Muscle of leg (tissue), 11 donors: Measurements from ENCODE around the gene LEP. TPM values are rescaled to one million over a fixed set of nuclear protein-coding genes. Genes with fewer than 3 reads are reported as not detected.

Experiments used
- DNase-seq: peaks from one replicate; pipeline ENCODE4 v3.0.0; 2013
- H3K27ac ChIP-seq: one replicate; pipeline ENCODE4 v1.5.1; 2013; ENCODE audit warnings: mild to moderate bottlenecking, low read length, control low read depth
- H3K27me3 ChIP-seq: one replicate; pipeline ENCODE4 v1.6.1; 2013; ENCODE audit warnings: low read length; ENCODE audit not compliant: control insufficient read depth, insufficient read depth
- H3K36me3 ChIP-seq: one replicate; pipeline ENCODE4 v1.6.1; 2013; ENCODE audit warnings: low read length; ENCODE audit not compliant: control insufficient read depth, insufficient read depth
- H3K4me1 ChIP-seq: one replicate; pipeline ENCODE4 v1.6.1; 2013; ENCODE audit warnings: low read length; ENCODE audit not compliant: control insufficient read depth, insufficient read depth
- H3K4me3 ChIP-seq: one replicate; pipeline ENCODE4 v1.5.1; 2013; ENCODE audit warnings: low read length, control low read depth
- H3K9me3 ChIP-seq: replicated peaks from 2 replicates; pipeline ENCODE4 v1.6.1; 2013; ENCODE audit warnings: low read depth, low read length; ENCODE audit not compliant: control insufficient read depth
- WGBS: methylation state at CpG from one replicate; pipeline ENCODE4 v1.1.5; 2013; ENCODE audit warnings: missing lambda C conversion rate; ENCODE audit not compliant: insufficient coverage; 5-methylcytosine and 5-hydroxymethylcytosine counted together
- polyA plus RNA-seq, 8 donors: library from polyadenylated mRNA; unstranded; fragments of 120-200 nt; gene quantifications; one replicate each; pipeline versions ENCODE4 v1.2.1 to v1.2.3, GENCODE V29; 2013; ENCODE audit warnings: inconsistent platforms in 1 of 8, low replicate concordance in 1 of 8; ENCODE audit not compliant: insufficient read length in 8 of 8, insufficient read depth in 1 of 8
- total RNA-seq: library from RNA; stranded (reverse); fragments of 120-200 nt; gene quantifications from one replicate; pipeline ENCODE4 v1.2.4, GENCODE V29; 2013

The LEP gene
- total and polyA plus RNA-seq, 9 donors, result 0.04 to 0.21 (median 0.06) TPM; not detected in 2

GRCh38 chr7:128203047-128203491 lies 38.0 kb upstream of the LEP start:
- Histone ChIP-seq H3K36me3 (no peaks in the 10 kb centered on the region), H3K27ac (no peak overlapping the region), H3K27me3 (peaks cover 68% of the 10 kb centered on the region), H3K4me1 (peaks cover 16% of the 10 kb centered on the region), H3K9me3 (no peaks in the 10 kb centered on the region), H3K4me3 (no peak overlapping the region)
- DNase-seq, result no peak
- 68% methylated on average over 8 of the region's 12 CpGs for WGBS

GRCh38 chr7:128203710-128204214 lies 37.3 kb upstream of the LEP start:
- no peaks in the 10 kb centered on the region for H3K36me3 ChIP-seq
- H3K4me3 ChIP-seq, result no peak overlapping the region
- H3K9me3 ChIP-seq, result no peaks in the 10 kb centered on the region
- peak; percentile 26 for DNase-seq
- peaks cover 68% of the 10 kb centered on the region for H3K27me3 ChIP-seq
- WGBS, result 26% methylated on average over 4 of the region's 8 CpGs
- H3K4me1 ChIP-seq, result peaks cover 16% of the 10 kb centered on the region
- no peak overlapping the region for H3K27ac ChIP-seq

- peaks cover 68% of the 10 kb centered on the region for H3K27me3 ChIP-seq
- no peak for DNase-seq
Measured at GRCh38 chr7:128204455-128204854, 36.6 kb upstream of the LEP start.

GRCh38 chr7:128205068-128205467 lies 36.0 kb upstream of the LEP start:
- WGBS, result 84% methylated on average over 4 of the region's 4 CpGs
- Histone ChIP-seq H3K4me3 (no peak overlapping the region), H3K36me3 (no peaks in the 10 kb centered on the region), H3K27me3 (peaks cover 73% of the 10 kb centered on the region), H3K4me1 (peaks cover 21% of the 10 kb centered on the region), H3K9me3 (no peaks in the 10 kb centered on the region), H3K27ac (no peak overlapping the region)
- DNase-seq, result no peak

More at GRCh38 chr7:128204455-128204854, 36.6 kb upstream of the LEP start:
- no peaks in the 10 kb centered on the region for H3K9me3 ChIP-seq
- H3K4me1 ChIP-seq, result peaks cover 16% of the 10 kb centered on the region
- WGBS, result 70% methylated on average over 2 of the region's 5 CpGs
- no peak overlapping the region for H3K27ac ChIP-seq
- no peaks in the 10 kb centered on the region for H3K36me3 ChIP-seq
- no peak overlapping the region for H3K4me3 ChIP-seq

- H3K4me1 ChIP-seq, result peaks cover 20% of the 10 kb centered on the region
- H3K9me3 ChIP-seq, result no peaks in the 10 kb centered on the region
- 70% methylated on average over 16 of the region's 16 CpGs for WGBS
- no peaks in the 10 kb centered on the region for H3K36me3 ChIP-seq
- H3K27ac ChIP-seq, result no peak overlapping the region
- H3K4me3 ChIP-seq, result no peak overlapping the region
- H3K27me3 ChIP-seq, result peaks cover 74% of the 10 kb centered on the region
- DNase-seq, result no peak
Measured at GRCh38 chr7:128206017-128206746, 34.9 kb upstream of the LEP start.

- Histone ChIP-seq H3K36me3 (no peaks in the 10 kb centered on the region), H3K27me3 (peaks cover 72% of the 10 kb centered on the region), H3K4me1 (peaks cover 16% of the 10 kb centered on the region), H3K27ac (no peak overlapping the region), H3K9me3 (no peaks in the 10 kb centered on the region), H3K4me3 (no peak overlapping the region)
- 59% methylated on average over 7 of the region's 9 CpGs for WGBS
- no peak for DNase-seq
Measured at GRCh38 chr7:128206747-128207500, 34.2 kb upstream of the LEP start.

GRCh38 chr7:128207609-128208008 lies 33.5 kb upstream of the LEP start:
- 53% methylated on average over 3 of the region's 4 CpGs for WGBS
- H3K27me3 ChIP-seq, result peaks cover 67% of the 10 kb centered on the region
- no peak for DNase-seq

GRCh38 chr7:128209229-128210035 lies 31.6 kb upstream of the LEP start:
- peaks cover 50% of the 10 kb centered on the region for H3K27me3 ChIP-seq
- H3K4me1 ChIP-seq, result peaks cover 8% of the 10 kb centered on the region
- 37% methylated on average over 27 of the region's 28 CpGs for WGBS

More at GRCh38 chr7:128207609-128208008, 33.5 kb upstream of the LEP start:
- no peaks in the 10 kb centered on the region for H3K36me3 ChIP-seq
- H3K27ac ChIP-seq, result no peak overlapping the region
- peaks cover 13% of the 10 kb centered on the region for H3K4me1 ChIP-seq
- H3K4me3 ChIP-seq, result no peak overlapping the region
- no peaks in the 10 kb centered on the region for H3K9me3 ChIP-seq

GRCh38 chr7:128210036-128210347 lies 31.1 kb upstream of the LEP start:
- WGBS, result no CpG with 5 or more reads among the region's 3 CpGs
- peaks cover 49% of the 10 kb centered on the region for H3K27me3 ChIP-seq
- no peak overlapping the region for H3K27ac ChIP-seq

More at GRCh38 chr7:128209229-128210035, 31.6 kb upstream of the LEP start:
- DNase-seq, result peak; percentile 83
- H3K27ac ChIP-seq, result no peak overlapping the region
- H3K4me3 ChIP-seq, result no peak overlapping the region
- H3K36me3 ChIP-seq, result no peaks in the 10 kb centered on the region
- no peaks in the 10 kb centered on the region for H3K9me3 ChIP-seq

More at GRCh38 chr7:128210036-128210347, 31.1 kb upstream of the LEP start:
- Histone ChIP-seq H3K4me3 (no peak overlapping the region), H3K9me3 (no peaks in the 10 kb centered on the region), H3K36me3 (no peaks in the 10 kb centered on the region), H3K4me1 (peaks cover 9% of the 10 kb centered on the region)
- DNase-seq, result no peak
